SK-N-SH treated with all-trans-retinoic acid at 6 μM for 48 hours (cell line): ENCODE measurements around the gene DAAM2.

ENCODE experiments used
- ATAC-seq: fragments of 200-7000 bp; cut with Tn5 transposase; 3 replicates; pipeline ENCODE4 v1.9.1; 2020; ENCODE audit warnings: mild to moderate bottlenecking, moderate library complexity
- ARNTL ChIP-seq: fragments of 450-650 bp; formaldehyde crosslinking; IDR thresholded peaks from 2 replicates; pipeline ENCODE4 v1.5.0; 2020; ENCODE audit warnings: low read depth, mild to moderate bottlenecking, moderate library complexity, borderline replicate concordance
- BACH2 ChIP-seq: fragments of 250-450 bp; sonication (Bioruptor Pico); IDR thresholded peaks from 2 replicates; pipeline ENCODE4 v1.9.0; 2021; ENCODE audit warnings: mild to moderate bottlenecking, borderline replicate concordance
- CREB5 ChIP-seq: fragments of 250-450 bp; sonication (Bioruptor Pico); IDR thresholded peaks from 2 replicates; pipeline ENCODE4 v1.5.1; 2020; ENCODE audit warnings: low read depth, mild to moderate bottlenecking, moderate library complexity
- CSDC2 ChIP-seq: fragments of 250-450 bp; sonication (Bioruptor Pico); IDR thresholded peaks from 2 replicates; pipeline ENCODE4 v1.5.0; 2020; ENCODE audit warnings: mild to moderate bottlenecking, moderate library complexity
- PPARA ChIP-seq: fragments of 250-450 bp; sonication (Bioruptor Pico); IDR thresholded peaks from 2 replicates; pipeline ENCODE4 v1.5.0; 2020; ENCODE audit warnings: mild to moderate bottlenecking, borderline replicate concordance
- SNAI2 ChIP-seq: fragments of 250-450 bp; sonication (Bioruptor Pico); IDR thresholded peaks from 2 replicates; pipeline ENCODE4 v1.5.0; 2020; ENCODE audit warnings: mild to moderate bottlenecking, moderate library complexity
- TCF4 ChIP-seq: fragments of 250-450 bp; sonication (Bioruptor Pico); IDR thresholded peaks from 2 replicates; pipeline ENCODE4 v1.8.0; 2021; ENCODE audit warnings: mild to moderate bottlenecking, moderate library complexity, borderline replicate concordance
- TOX ChIP-seq: fragments of 250-450 bp; sonication (Bioruptor Pico); IDR thresholded peaks from 2 replicates; pipeline ENCODE4 v1.8.0; 2021; ENCODE audit warnings: mild to moderate bottlenecking, moderate library complexity, borderline replicate concordance
- ZFP3 ChIP-seq: fragments of 250-450 bp; sonication (Bioruptor Pico); IDR thresholded peaks from 2 replicates; pipeline ENCODE4 v1.5.0; 2020; ENCODE audit warnings: mild to moderate bottlenecking, moderate library complexity
- ZFP30 ChIP-seq: fragments of 450-650 bp; formaldehyde crosslinking; IDR thresholded peaks from 2 replicates; pipeline ENCODE4 v1.5.0; 2022; ENCODE audit warnings: mild to moderate bottlenecking, moderate library complexity
- ZNF565 ChIP-seq: fragments of 450-650 bp; formaldehyde crosslinking; conservative IDR thresholded peaks from 2 replicates; pipeline ENCODE4 v1.5.0; 2020; ENCODE audit warnings: low read depth, mild to moderate bottlenecking, moderate library complexity
- TF ChIP-seq, protein P1 (sequence below): fragments of 250-450 bp; sonication (Bioruptor Pico); IDR thresholded peaks from 2 replicates; pipeline ENCODE4 v1.5.0; 2020; ENCODE audit warnings: mild to moderate bottlenecking, moderate library complexity
- TF ChIP-seq, protein P2 (sequence below): fragments of 250-450 bp; sonication (Bioruptor Pico); IDR thresholded peaks from 2 replicates; pipeline ENCODE4 v1.8.0; 2020; ENCODE audit warnings: mild to moderate bottlenecking, moderate library complexity, borderline replicate concordance
- TF ChIP-seq, protein P3 (sequence below): fragments of 250-450 bp; sonication (Bioruptor Pico); IDR thresholded peaks from 2 replicates; pipeline ENCODE4 v1.8.0; 2021; ENCODE audit warnings: low read depth, mild to moderate bottlenecking, moderate library complexity, borderline replicate concordance

The DAAM2 gene

DNA sequence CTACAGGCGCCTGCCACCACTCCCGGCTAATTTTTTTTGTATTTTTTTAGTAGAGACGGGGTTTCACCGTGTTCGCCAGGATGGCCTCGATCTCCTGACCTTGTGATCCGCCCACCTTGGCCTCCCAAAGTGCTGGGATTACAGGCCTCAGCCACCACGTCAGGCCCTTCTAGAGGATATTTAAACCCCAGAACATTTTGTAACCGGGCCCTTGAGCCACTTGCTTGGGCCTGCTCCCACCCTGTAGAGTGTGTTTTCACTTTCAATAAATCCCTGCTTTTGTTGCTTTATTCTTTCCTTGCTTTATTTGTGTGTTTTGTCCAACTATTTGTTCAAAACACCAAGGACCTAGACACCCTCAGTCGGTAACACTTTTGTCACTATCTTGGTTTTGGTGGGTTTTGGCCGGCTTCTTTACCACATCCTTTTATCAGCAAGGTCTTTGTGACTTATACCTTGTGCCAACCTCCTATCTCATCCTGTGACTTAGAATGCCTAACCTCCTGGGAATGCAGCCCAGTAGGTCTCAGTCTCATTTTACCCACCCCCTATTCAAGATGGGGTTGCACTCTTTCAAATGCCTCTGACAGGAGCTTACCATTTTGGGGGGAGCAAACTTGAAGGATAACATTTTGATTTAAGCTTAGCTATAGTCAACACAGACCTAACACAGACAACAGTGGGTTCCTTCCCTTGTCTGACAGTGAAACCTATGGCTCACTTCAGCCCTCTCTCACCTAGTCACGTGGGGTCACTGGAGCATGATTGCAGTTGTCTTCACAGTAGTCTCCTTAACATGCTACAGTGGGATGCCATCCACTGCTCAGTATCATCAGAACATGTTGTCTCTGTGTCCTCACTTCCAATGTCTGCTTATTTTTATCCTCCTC is 39.1 kb upstream of the DAAM2 start:
- TF ChIP-seq TCF4 (CRISPR knock-in tag): no peak
- TF ChIP-seq ZFP3 (CRISPR knock-in tag): no peak
- no peak for TF ChIP-seq TOX (CRISPR knock-in tag)
- no peak for TF ChIP-seq ZFP30 (CRISPR knock-in tag)
- no peak for TF ChIP-seq CSDC2 (CRISPR knock-in tag)
- TF ChIP-seq SNAI2: no peak
- TF ChIP-seq BACH2: no peak
- TF ChIP-seq PPARA: no peak
- TF ChIP-seq, protein P1, sequence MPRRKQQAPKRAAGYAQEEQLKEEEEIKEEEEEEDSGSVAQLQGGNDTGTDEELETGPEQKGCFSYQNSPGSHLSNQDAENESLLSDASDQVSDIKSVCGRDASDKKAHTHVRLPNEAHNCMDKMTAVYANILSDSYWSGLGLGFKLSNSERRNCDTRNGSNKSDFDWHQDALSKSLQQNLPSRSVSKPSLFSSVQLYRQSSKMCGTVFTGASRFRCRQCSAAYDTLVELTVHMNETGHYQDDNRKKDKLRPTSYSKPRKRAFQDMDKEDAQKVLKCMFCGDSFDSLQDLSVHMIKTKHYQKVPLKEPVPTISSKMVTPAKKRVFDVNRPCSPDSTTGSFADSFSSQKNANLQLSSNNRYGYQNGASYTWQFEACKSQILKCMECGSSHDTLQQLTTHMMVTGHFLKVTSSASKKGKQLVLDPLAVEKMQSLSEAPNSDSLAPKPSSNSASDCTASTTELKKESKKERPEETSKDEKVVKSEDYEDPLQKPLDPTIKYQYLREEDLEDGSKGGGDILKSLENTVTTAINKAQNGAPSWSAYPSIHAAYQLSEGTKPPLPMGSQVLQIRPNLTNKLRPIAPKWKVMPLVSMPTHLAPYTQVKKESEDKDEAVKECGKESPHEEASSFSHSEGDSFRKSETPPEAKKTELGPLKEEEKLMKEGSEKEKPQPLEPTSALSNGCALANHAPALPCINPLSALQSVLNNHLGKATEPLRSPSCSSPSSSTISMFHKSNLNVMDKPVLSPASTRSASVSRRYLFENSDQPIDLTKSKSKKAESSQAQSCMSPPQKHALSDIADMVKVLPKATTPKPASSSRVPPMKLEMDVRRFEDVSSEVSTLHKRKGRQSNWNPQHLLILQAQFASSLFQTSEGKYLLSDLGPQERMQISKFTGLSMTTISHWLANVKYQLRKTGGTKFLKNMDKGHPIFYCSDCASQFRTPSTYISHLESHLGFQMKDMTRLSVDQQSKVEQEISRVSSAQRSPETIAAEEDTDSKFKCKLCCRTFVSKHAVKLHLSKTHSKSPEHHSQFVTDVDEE: no peak
- ATAC-seq: no peak

- ATAC-seq: no peak
- TF ChIP-seq CREB5 (no peak), PPARA (no peak)
- TF ChIP-seq, protein P1: no peak
- TF ChIP-seq, protein P2, sequence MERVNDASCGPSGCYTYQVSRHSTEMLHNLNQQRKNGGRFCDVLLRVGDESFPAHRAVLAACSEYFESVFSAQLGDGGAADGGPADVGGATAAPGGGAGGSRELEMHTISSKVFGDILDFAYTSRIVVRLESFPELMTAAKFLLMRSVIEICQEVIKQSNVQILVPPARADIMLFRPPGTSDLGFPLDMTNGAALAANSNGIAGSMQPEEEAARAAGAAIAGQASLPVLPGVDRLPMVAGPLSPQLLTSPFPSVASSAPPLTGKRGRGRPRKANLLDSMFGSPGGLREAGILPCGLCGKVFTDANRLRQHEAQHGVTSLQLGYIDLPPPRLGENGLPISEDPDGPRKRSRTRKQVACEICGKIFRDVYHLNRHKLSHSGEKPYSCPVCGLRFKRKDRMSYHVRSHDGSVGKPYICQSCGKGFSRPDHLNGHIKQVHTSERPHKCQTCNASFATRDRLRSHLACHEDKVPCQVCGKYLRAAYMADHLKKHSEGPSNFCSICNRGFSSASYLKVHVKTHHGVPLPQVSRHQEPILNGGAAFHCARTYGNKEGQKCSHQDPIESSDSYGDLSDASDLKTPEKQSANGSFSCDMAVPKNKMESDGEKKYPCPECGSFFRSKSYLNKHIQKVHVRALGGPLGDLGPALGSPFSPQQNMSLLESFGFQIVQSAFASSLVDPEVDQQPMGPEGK: no peak
- TF ChIP-seq, protein P3, sequence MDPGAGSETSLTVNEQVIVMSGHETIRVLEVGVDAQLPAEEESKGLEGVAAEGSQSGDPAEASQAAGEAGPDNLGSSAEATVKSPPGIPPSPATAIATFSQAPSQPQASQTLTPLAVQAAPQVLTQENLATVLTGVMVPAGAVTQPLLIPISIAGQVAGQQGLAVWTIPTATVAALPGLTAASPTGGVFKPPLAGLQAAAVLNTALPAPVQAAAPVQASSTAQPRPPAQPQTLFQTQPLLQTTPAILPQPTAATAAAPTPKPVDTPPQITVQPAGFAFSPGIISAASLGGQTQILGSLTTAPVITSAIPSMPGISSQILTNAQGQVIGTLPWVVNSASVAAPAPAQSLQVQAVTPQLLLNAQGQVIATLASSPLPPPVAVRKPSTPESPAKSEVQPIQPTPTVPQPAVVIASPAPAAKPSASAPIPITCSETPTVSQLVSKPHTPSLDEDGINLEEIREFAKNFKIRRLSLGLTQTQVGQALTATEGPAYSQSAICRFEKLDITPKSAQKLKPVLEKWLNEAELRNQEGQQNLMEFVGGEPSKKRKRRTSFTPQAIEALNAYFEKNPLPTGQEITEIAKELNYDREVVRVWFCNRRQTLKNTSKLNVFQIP (CRISPR knock-in tag): no peak
Measured at GRCh38 chr6:39753725-39754045, 38.5 kb upstream of the DAAM2 start.

DNA sequence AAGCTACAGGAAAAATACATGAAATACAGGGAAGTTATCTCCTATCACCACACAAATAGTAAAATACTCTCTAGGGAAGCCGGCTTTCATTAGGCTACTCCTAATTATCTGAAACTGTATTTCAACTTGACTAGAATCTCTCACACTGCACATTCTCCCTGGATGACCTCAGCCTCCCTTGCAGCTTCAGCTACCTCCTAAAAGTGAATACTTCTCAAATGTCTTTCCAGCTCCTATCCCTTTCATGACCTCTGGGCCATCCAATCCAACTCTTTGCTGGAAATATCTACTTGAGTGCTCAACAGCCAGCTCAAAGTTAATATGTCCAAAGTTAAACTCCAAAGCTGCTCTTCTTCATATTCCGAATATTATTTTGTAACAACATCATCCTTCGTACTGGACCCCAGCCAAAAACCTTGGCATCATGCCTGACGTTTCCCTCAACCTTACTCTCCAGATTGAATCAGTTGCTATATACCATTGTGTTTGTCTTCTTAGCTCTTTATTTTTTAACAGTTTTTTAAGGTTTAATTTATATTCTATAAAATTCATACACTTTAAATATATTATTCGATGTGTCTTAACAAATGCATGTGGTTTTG is 37.6 kb upstream of the DAAM2 start:
- ATAC-seq: no peak
- TF ChIP-seq CSDC2 (CRISPR knock-in tag): no peak
- TF ChIP-seq PPARA: no peak
- TF ChIP-seq ZNF565 (CRISPR knock-in tag): no peak
- TF ChIP-seq ZFP3 (CRISPR knock-in tag): no peak
- no peak for TF ChIP-seq CREB5
- no peak for TF ChIP-seq BACH2
- TF ChIP-seq, all 23 proteins: peak for 0

GRCh38 chr6:39755231-39755630 is 36.9 kb upstream of the DAAM2 start:
- TF ChIP-seq ZNF565 (CRISPR knock-in tag) (no peak), TOX (CRISPR knock-in tag) (no peak), ARNTL (CRISPR knock-in tag) (no peak)
- ATAC-seq: no peak
